GOT3 (cell line): ENCODE results near the gene PTCSC3.
A peak's percentile ranks its signal among the peaks of the same experiment; 100 is the strongest.
"Not testable (repeated sequence)": the region's sequence is repeated elsewhere in the genome, so short reads cannot be mapped to it uniquely, and the experiment has no call there.

ENCODE experiments used
- DNase-seq: peaks from one replicate; lab custom pipeline; 2025; ENCODE audit warnings: mixed read lengths; lab: John Stamatoyannopoulos, UW

PTCSC3 gene

DNA sequence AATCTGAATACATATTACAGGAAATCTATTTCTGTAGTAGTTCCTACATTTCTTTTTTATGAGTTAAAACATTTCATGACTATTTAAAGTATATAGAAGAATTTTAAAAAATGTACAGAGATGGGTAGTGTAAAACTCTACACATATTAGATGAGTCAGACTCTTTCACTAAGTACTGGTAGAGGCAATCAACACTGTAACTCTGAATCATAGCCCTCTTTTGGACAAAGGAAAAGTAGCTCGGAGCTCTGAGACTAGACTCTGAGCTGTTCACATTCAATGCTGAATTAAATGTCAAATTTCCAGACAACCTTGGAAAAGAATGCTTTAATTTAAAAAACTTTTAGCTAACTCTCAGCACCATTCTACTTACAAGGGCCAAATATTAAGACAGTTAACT lies 3.4 kb downstream of the PTCSC3 start:
- no peak for DNase-seq

DNA sequence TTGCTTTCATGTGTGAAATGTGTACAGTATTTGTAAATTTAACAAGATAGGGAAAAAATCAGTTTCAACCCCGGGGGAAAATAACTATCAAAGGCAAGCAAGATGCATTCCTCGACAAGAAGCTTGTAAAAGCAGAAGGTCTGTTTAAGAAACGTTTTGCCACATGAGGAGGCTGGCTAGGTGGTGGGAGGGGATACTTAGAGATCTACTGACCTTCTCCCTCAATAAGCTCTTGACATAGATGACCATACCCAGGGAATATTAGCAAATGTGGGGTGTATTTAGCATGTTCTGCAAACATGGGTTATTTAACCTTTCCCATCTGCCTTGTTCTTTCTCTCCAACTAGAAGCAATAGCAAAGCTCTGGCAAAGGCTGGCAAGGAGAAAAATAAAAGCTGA lies 4.9 kb downstream of the PTCSC3 start:
- no peak for DNase-seq

- DNase-seq = no peak
These were observed 9.1 kb downstream of the PTCSC3 start for GRCh38 chr14:36167431-36167830.

DNA sequence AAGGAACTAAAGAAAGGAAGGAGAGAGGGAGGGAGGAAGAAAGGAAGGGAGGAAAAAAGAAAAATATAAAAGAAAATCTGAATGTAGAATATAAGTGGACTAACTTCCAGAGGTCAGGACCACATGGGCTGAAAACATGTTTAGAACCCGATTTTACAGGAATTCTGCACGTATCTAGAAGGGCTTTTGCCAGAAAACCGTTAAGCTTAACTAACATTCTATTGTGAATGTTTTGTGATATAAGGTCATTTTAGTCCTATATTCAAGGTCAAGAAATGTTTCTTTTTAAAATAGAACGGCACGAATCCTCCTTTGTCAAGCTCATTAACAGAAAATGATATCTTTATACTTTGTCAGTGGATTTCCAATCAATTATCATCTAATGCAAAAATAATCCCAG lies 13.1 kb downstream of the PTCSC3 start:
- no peak for DNase-seq

GRCh38 chr14:36162267-36162666 lies 14.3 kb downstream of the PTCSC3 start:
- no peak for DNase-seq

DNA sequence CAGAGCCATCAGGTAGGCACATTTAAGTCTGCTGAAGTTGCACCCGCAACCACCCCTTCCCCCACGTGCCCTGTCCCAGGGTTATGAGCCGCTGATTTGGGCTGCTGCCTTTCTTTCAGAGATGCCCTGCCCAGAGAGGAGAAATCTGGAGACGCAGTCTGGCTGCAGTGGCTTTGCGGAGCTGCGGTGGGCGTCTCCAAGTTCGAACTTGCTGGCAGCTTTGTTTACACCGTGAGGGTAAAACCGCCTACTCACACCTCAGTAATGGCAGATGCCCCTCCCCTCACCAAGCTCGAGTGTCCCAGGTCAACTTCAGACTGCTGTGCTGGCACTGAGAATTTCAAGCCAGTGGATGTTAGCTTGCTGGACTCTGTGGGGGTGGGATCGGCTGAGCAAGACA lies 14.7 kb downstream of the PTCSC3 start:
- DNase-seq = no peak

GRCh38 chr14:36151335-36151734 lies 25.2 kb downstream of the PTCSC3 start:
- DNase-seq = no peak

GRCh38 chr14:36134038-36134437 lies 42.5 kb downstream of the PTCSC3 start:
- DNase-seq = no peak

DNA sequence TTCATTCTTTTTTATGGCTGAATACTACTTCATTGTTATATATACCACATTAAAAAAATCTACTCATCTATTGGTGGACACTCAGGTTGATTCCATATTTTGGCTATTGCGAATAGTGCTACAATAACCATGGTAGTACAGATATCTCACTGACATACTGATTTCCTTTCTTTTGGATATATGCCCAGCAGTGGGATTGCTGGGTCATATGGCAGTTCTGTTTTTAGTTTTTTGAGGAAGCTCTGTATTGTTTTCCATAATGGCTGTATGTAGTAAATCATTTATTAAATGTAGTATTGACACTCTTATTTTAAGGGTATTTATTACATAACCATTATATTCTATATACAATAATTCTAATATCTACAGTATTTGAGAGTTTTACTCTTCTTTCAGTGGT lies 43.7 kb downstream of the PTCSC3 start:
- no peak for DNase-seq

DNA sequence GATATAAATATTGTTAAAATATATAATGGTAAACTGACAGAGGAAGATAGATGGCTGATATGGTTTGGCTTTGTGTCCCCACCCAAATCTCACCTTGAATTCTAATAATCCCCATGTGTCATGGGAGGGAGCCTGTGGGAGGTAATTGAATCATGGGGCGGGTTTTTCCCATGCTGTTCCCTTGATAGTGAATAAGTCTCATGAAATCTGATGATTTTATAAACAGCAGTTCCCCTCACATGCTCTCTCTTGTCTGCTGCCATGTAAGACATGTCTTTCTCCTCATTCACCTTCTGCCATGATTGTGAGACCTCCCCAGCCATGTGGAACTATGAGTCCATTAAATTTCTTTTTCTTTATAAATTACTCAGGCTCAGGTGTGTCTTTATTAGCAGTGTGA lies 46.3 kb downstream of the PTCSC3 start:
- DNase-seq = no peak

- DNase-seq = no peak
These were observed 47.3 kb downstream of the PTCSC3 start for GRCh38 chr14:36129181-36129580.

DNA sequence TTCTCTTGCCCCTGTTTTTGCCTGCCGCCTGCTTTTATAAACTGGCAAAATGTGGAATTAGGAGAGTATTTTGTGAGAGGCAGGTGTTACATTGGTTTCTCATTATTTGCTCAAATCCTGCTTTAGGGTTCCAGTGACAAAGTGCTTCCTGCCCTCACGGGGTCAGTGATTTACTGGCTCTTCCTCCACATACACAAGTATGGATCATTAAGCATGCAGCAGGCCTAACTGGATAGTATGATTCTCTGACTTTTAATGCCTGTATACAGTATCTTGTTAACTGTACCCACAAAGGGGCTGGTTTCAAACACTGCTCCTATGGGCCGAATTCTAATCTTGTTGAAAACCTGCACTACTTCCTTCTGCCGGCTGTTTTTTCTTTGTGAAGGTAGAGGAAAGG lies 63.2 kb downstream of the PTCSC3 start:
- DNase-seq = no peak

DNA sequence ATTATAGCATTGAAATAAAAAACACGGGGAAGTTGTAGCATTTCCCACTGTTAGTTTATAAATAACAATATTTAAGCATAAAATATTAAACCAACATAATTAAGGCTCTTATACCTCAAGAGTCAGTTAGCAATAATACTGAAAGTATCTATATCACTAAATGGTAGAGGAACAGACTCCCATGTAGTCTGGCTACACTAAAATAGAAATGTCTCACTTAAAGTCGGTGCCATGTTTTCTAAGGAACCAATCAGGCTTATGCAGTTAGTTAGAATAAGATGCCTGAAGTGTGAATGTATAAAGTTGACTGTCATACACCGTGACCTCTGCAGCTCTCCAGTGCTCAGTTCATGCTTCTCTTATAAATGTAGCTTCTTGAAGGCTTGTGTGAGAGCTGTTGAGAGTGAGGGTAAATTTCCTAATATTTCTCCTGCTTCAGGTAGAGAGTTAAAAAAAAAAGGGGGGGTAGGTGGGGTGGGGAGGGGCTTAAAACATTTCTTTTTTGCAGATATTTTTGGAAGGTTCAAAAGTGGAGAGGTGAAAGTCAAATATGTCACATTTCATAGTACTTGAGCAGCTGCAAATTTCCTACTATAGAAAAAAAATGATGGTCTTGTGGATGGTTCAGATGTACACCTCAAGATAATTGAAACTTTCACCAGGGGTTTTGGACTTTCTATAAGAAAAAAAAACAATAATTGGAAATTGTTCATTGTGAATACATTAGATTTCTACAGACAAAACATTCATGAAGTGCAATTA lies 64.5 kb downstream of the PTCSC3 start:
- DNase-seq = no peak

DNA sequence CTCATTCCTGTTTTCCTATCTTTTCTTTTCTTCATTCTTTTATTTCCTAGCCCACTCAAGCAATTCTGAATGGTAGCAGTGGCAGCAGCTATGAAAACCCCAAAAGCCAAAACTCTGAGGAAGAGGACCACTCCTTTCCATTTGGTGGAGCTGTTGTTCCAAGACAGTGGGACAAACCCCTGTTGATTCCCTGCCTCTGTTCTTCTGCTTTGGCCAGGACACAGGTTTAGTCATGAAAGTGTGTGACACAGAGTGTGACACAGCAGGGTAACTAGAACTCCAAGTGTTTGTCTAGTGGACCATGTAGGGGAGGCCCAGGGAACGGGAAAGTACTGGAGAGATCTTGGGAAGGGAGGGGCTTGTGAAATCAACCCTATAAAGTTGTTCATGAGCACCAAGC lies 71.1 kb downstream of the PTCSC3 start:
- DNase-seq = no peak

GRCh38 chr14:36104258-36104657 lies 72.3 kb downstream of the PTCSC3 start:
- not testable (repeated sequence) for DNase-seq

- no peak for DNase-seq
These were observed 76.9 kb downstream of the PTCSC3 start for GRCh38 chr14:36099619-36100018.

DNA sequence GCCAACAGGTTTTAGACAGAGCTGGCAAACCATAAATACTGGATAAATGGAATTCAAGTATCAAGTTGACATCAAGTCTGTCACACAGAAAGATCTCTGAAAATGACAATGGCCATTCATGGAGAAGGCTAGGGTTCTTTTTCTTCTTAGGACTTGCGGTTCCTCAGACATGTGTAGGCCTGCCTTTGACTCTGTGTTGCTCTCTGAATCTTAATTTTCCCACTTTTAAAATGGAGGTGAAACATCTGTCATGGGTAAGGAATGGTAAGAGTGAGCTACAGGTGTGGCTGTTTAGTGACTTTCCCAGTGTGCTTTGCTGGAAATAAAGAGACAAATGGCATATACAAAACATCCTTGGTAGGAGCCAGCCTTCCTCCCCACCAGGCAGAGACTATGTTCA lies 79.2 kb downstream of the PTCSC3 start:
- DNase-seq = no peak

- DNase-seq = no peak
These were observed 80.4 kb downstream of the PTCSC3 start for GRCh38 chr14:36096090-36096489.

- DNase-seq = no peak
These were observed 81.6 kb downstream of the PTCSC3 start for GRCh38 chr14:36094963-36095362.

GRCh38 chr14:36091096-36091495 lies 85.4 kb downstream of the PTCSC3 start:
- peak; percentile 4 for DNase-seq

GRCh38 chr14:36087411-36087810 lies 89.1 kb downstream of the PTCSC3 start:
- no peak for DNase-seq

- DNase-seq = no peak
These were observed 89.7 kb downstream of the PTCSC3 start for GRCh38 chr14:36086629-36087395.

GRCh38 chr14:36085861-36086260 lies 90.7 kb downstream of the PTCSC3 start:
- DNase-seq = no peak
